Glutamatergic neuron (in vitro differentiated cells): ENCODE results near the gene GDE1. TPM values are rescaled to one million over a fixed set of nuclear protein-coding genes. Genes with fewer than 3 reads are reported as not detected.
"Not testable (repeated sequence)": the region's sequence is repeated elsewhere in the genome, so short reads cannot be mapped to it uniquely, and the experiment has no call there.

Experiments used
- DNase-seq: peaks from one replicate; pipeline ENCODE4 v3.0.0; 2022
- H3K27ac Mint-ChIP-seq: one replicate; pipeline ENCODE4 v1.8.0; 2020; ENCODE audit warnings: mild to moderate bottlenecking, mixed read lengths, inconsistent platforms; ENCODE audit not compliant: unreplicated experiment
- H3K27me3 Mint-ChIP-seq: one replicate; pipeline ENCODE4 v1.8.0; 2020; ENCODE audit warnings: mild to moderate bottlenecking, moderate library complexity, mixed read lengths, inconsistent platforms; ENCODE audit not compliant: unreplicated experiment
- H3K36me3 Mint-ChIP-seq: one replicate; pipeline ENCODE4 v1.8.0; 2020; ENCODE audit warnings: mild to moderate bottlenecking, mixed read lengths, inconsistent platforms; ENCODE audit not compliant: unreplicated experiment
- H3K4me1 Mint-ChIP-seq: one replicate; pipeline ENCODE4 v1.8.0; 2020; ENCODE audit warnings: mild to moderate bottlenecking, low read depth, mixed read lengths, inconsistent platforms; ENCODE audit not compliant: unreplicated experiment
- H3K4me3 Mint-ChIP-seq: one replicate; pipeline ENCODE4 v1.8.0; 2020; ENCODE audit warnings: mild to moderate bottlenecking, mixed read lengths, inconsistent platforms; ENCODE audit not compliant: unreplicated experiment
- H3K9me3 Mint-ChIP-seq: one replicate; pipeline ENCODE4 v1.8.0; 2020; ENCODE audit warnings: mild to moderate bottlenecking, moderate library complexity, mixed read lengths, inconsistent platforms; ENCODE audit not compliant: unreplicated experiment
- CTCF ChIP-seq: fragments of 200-600 bp; sonication (generic); IDR thresholded peaks from one replicate; pipeline ENCODE4 v1.5.0; 2021; ENCODE audit not compliant: partially characterized antibody, unreplicated experiment
- total RNA-seq: library from RNA; stranded (reverse); fragmentation: NEBNext Ultra II Directional; extraction: Animal tissue kit (Norgen Biotek cat#: 25700); gene quantifications from one replicate; pipeline ENCODE4 v1.2.1, GENCODE V29; 2021; ENCODE audit not compliant: unreplicated experiment

The GDE1 gene
- total RNA-seq, 1 donor from 2014 or later = 32.9 TPM

DNA sequence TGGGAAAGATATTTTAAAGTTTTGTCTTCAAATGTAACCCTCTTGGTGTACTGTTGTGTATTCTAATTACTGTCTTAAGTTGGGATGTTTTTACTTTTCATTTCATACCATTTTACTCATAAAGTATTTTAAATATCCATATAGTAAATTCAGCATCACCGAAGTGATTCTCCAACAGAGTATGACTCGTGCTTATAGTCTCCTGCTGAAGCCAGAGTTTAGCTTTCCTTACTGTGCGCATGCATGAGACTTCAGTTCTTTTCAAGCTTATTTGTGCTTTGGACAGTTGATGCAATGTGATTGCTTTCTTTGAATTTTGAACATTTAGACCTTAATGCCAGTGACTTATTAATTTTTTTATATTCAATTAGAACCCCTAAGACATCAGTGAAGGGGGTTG is 26.2 kb upstream of the GDE1 start:
- Mint-ChIP-seq H3K4me1 (no peaks in the 10 kb centered on the region), H3K36me3 (peaks cover 12% of the 10 kb centered on the region), H3K27ac (no peak overlapping the region), H3K27me3 (no peaks in the 10 kb centered on the region), H3K9me3 (no peaks in the 10 kb centered on the region), H3K4me3 (no peak overlapping the region)
- TF ChIP-seq CTCF = no peak
- no peak for DNase-seq

DNA sequence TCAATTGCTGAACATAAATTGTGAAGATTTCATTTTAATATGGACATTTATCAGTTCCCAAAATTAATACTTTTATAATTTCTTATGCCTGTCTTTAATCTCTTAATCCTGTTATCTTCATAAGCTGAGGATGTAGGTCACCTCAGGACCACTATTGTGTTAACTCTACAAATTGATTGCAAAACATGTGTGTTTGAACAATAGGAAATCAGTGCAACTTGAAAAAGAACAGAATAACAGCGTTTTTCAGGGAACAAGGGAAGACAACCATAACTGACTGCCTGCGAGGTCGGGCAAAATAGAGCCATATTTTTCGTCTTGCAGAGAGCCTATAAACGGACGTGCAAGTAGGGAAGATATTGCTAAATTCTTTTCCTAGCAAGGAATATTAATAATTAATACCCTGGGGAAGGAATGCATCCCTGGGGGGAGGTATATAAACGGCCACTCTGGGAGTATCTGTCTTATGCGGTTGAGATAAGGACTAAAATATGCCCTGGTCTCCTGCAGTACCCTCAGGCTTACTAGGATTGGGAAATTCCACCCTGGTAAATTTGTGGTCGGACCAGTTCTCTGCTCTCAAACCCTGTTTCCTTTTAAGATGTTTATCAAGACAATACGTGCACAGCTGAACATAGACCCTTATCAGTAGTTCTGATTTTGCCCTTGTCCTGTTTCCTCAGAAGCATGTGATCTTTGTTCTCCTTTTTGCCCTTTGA is 21.5 kb upstream of the GDE1 start:
- not testable (repeated sequence) for H3K4me1 Mint-ChIP-seq, H3K9me3 Mint-ChIP-seq, H3K27ac Mint-ChIP-seq, H3K27me3 Mint-ChIP-seq, DNase-seq, H3K4me3 Mint-ChIP-seq
- peaks cover 13% of the 10 kb centered on the region for H3K36me3 Mint-ChIP-seq

DNA sequence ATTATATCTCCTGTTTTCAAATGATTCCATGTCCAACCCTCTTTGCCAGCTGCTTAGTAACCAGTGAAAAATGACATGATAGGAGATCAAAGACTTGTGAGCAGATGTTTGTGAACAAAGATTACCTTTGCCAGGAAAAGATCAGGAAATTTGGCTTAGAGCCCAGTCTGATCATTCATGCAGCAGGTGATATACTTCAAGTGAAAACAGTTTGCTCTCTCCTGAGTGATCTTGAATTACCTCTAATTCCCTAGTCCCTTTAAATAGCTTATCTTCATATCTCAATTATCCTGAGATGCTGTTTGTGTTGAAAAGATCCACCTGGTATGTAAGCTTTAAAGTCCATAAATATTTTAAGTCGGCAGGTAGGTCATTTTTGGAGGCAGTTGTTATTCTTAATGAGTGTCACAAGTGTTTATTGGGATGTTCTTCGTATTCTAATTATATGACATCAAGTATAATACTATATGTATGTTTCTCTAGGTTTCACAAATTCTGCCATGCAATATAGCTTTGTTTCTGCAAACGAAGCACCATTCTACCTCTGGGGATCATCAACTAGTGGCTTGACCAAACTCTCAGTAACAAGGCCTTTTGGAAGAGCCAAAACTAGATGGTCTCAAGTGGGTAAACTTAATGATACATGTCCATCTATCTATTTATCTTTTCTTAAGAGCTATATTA is 20.4 kb upstream of the GDE1 start:
- Mint-ChIP-seq H3K4me3 (no peak overlapping the region), H3K36me3 (peaks cover 13% of the 10 kb centered on the region), H3K4me1 (no peaks in the 10 kb centered on the region), H3K27ac (no peak overlapping the region), H3K9me3 (no peaks in the 10 kb centered on the region), H3K27me3 (no peaks in the 10 kb centered on the region)
- no peak for TF ChIP-seq CTCF
- no peak for DNase-seq

DNA sequence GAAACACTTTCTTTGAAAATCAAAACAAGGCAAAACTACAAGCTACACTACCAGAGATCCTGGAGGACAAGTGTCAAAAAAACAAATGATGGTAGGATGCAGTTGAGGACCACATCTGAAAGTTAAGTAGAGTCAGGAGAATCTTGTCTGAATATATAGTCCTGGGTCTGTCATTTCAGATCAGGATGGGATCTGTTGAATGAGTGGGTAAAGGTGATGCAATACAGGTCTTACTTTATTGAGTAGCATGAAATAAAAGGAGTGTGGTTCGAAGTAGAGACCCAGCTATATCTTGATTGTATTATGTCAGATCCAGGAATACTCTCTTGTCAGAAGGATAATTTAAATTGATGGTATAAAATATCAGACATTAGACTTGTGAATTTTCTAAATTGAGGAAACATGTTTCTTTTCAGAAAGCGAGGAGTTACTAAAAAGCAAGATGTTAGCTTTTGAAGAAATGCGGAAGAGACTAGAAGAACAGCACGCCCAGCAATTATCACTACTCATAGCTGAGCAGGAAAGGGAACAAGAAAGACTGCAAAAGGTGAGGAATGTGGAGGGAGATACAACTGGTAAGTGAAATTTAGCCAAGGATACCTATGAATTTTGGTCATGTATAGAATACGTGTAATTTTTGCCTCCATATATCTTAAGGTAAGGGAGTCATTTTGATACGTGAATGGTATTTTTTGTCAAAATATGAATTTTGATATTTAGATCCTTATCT is 18.5 kb upstream of the GDE1 start:
- H3K9me3 Mint-ChIP-seq = no peaks in the 10 kb centered on the region
- H3K36me3 Mint-ChIP-seq = peaks cover 13% of the 10 kb centered on the region
- no peaks in the 10 kb centered on the region for H3K4me1 Mint-ChIP-seq
- no peak for TF ChIP-seq CTCF
- no peak overlapping the region for H3K27ac Mint-ChIP-seq
- DNase-seq = no peak
- H3K4me3 Mint-ChIP-seq = no peak overlapping the region
- H3K27me3 Mint-ChIP-seq = no peaks in the 10 kb centered on the region

- Mint-ChIP-seq H3K4me3 (no peak overlapping the region), H3K4me1 (no peaks in the 10 kb centered on the region), H3K9me3 (no peaks in the 10 kb centered on the region), H3K27ac (no peak overlapping the region), H3K27me3 (no peaks in the 10 kb centered on the region), H3K36me3 (no peaks in the 10 kb centered on the region)
- DNase-seq = no peak
- no peak for TF ChIP-seq CTCF
Measured at GRCh38 chr16:19532601-19533000, 10.7 kb upstream of the GDE1 start.
